Measurements from ENCODE around the gene MAGEB3.

The MAGEB3 gene

GRCh38 chrX:30278365-30278764 is 47.9 kb downstream of the MAGEB3 start:
- no peak for DNase-seq (ENCODE audit: low read depth in 2 of 2)

DNA sequence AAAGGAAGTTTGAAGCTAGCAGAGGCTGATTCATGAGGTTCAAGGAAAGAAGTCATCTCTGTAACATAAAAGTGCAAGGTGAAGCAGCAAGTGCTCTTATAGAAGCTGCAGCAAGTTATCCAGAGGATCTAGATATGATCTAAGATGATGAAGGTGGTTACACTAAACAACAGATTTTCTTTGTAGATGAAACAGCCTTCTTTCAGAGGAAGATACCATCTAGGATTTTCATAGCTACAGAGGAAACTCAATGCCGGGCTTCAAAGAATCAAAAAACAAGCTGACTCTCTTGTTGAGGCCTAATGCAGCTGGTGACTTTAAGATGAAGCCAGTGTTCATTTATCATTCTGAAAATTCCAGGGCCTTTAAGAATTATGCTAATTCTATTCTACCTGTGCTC is 50.0 kb downstream of the MAGEB3 start:
- DNase-seq (ENCODE audit: low read depth in 2 of 2): no peak

- no peak for DNase-seq (ENCODE audit: low read depth in 2 of 2)
These were observed 52.1 kb downstream of the MAGEB3 start for GRCh38 chrX:30282527-30282926.

DNA sequence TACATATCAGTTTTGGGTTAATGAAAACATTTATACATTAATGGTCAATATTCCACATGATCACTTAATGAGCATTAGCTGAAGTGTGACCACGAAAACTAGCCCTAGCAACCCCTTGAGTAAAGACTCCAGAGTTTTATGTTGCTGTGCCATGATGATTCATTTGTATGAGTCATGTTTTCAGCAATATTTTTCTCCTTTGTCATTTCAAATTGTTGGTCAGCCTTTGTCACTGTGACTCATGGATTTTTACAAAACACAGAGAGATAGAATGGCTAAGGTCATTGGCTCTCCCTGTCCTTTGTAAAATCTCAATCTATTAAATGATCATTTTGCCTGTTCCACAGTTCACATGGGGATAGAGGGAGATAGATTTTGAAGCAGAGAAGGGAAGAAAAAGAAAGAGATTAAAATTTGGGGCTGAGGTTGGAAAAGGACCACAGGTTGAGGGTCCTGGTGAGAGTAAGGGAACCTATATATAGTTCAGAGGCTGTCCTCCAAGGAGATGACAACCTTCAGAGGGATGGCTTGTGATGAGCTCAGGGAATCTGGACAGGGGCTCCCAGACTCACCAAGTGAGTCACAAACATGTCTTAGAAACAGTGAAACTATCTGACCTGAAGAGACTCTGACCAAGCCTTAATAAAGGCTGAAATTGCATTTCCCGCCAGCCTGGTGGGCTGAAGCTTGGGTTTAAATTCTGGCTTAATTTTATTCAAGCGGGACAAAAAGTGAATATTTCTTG is 53.2 kb downstream of the MAGEB3 start:
- peak; percentile 54 to 59 for DNase-seq (ENCODE audit: low read depth in 2 of 2)
